ENCODE measurements around the gene OR2K2.
A peak's percentile ranks its signal among the peaks of the same experiment; 100 is the strongest.

The OR2K2 gene

DNA sequence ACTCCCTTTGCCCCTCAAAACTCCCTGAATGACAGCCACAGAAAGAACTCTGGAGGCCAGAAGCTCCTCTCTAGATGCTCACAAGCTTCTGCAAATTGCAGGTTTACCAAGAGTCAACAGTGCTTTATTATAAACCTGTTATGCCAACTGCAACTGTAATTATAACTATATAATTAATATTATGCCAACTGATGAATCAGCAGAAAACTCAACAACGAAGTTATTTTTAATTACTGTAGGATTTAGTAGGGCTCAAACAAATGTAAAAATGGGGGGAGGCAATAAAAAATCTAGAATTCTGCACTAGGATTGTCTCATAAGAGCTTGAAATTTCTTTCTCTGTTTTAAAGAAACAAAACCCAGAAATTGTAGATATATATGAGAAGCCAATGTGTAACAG, 37.0 kb upstream of the OR2K2 start:
- Histone ChIP-seq H3K36me3 (ENCODE audit: low read depth) (peaks cover 93% of the 10 kb centered on the region), H3K27me3 (ENCODE audit: insufficient read depth, poor library complexity, severe bottlenecking) (no peaks in the 10 kb centered on the region), H3K9me3 (ENCODE audit: severe bottlenecking) (no peaks in the 10 kb centered on the region), H3K27ac (ENCODE audit: poor library complexity, severe bottlenecking) (no peak overlapping the region), H3K4me3 (ENCODE audit: severe bottlenecking) (no peak overlapping the region), H3K4me1 (ENCODE audit: insufficient read depth, poor library complexity, severe bottlenecking) (no peaks in the 10 kb centered on the region)
- DNase-seq (ENCODE audit: low spot score) (no peak), ATAC-seq (ENCODE audit: low read depth) (no peak)
- TF ChIP-seq, protein P1, sequence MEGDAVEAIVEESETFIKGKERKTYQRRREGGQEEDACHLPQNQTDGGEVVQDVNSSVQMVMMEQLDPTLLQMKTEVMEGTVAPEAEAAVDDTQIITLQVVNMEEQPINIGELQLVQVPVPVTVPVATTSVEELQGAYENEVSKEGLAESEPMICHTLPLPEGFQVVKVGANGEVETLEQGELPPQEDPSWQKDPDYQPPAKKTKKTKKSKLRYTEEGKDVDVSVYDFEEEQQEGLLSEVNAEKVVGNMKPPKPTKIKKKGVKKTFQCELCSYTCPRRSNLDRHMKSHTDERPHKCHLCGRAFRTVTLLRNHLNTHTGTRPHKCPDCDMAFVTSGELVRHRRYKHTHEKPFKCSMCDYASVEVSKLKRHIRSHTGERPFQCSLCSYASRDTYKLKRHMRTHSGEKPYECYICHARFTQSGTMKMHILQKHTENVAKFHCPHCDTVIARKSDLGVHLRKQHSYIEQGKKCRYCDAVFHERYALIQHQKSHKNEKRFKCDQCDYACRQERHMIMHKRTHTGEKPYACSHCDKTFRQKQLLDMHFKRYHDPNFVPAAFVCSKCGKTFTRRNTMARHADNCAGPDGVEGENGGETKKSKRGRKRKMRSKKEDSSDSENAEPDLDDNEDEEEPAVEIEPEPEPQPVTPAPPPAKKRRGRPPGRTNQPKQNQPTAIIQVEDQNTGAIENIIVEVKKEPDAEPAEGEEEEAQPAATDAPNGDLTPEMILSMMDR (IDR thresholded peaks at IDR 0.05; ENCODE audit: poor library complexity, severe bottlenecking), result no peak

DNA sequence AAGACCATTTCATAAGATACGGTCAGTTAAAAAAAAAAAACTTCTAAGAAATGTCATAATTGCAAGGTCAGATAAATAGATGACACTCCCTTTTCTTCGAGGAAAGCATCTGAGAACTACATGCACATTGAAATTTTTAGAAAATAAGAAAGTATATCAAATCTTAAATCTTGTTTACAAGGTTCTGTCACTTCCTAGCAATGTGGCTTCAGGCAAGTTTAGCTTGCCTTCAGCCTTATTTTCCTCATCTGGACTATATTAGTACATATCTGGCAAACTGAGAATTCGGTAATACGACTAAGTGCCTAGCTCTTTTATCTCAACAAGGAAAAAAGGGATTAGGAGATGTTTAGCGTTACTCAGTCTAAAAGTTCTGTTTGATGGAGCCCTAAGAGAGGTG, 32.5 kb upstream of the OR2K2 start:
- TF ChIP-seq, protein P1 (IDR thresholded peaks at IDR 0.05; ENCODE audit: poor library complexity, severe bottlenecking), result no peak
- DNase-seq (ENCODE audit: low spot score), result no peak

DNA sequence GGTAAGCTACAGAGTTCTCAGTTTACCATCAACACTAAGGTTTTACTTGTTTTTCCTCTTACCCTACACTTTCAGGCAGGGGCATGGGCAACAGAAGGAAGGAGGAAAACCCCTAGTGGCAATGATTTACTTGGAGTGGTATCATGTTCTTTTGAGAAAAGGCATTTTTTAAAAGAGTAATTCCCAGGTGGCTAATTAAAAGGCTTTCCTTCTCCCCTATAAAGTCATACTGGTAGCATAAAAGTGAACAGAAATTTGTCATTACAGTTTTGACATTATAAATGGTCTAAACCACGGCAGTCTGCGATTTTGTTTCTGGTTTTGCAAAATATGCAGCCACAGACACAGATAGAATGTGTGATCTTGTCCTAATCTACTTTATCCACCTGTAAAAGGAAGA, 30.9 kb upstream of the OR2K2 start:
- H3K27ac ChIP-seq (ENCODE audit: poor library complexity, severe bottlenecking), result no peak overlapping the region
- TF ChIP-seq, protein P1 (IDR thresholded peaks at IDR 0.05; ENCODE audit: poor library complexity, severe bottlenecking), result no peak
- H3K27me3 ChIP-seq (ENCODE audit: insufficient read depth, poor library complexity, severe bottlenecking), result no peaks in the 10 kb centered on the region
- no peak for DNase-seq (ENCODE audit: low spot score)
- H3K9me3 ChIP-seq (ENCODE audit: severe bottlenecking), result no peaks in the 10 kb centered on the region
- no peak for ATAC-seq (ENCODE audit: low read depth)
- peaks cover 15% of the 10 kb centered on the region for H3K4me1 ChIP-seq (ENCODE audit: insufficient read depth, poor library complexity, severe bottlenecking)
- no peak overlapping the region for H3K4me3 ChIP-seq (ENCODE audit: severe bottlenecking)
- peaks cover 41% of the 10 kb centered on the region for H3K36me3 ChIP-seq (ENCODE audit: low read depth)

More for the DNA sequence above, 32.5 kb upstream of the OR2K2 start:
- H3K36me3 ChIP-seq (ENCODE audit: low read depth), result peaks cover 58% of the 10 kb centered on the region
- H3K4me3 ChIP-seq (ENCODE audit: severe bottlenecking), result no peak overlapping the region
- no peaks in the 10 kb centered on the region for H3K27me3 ChIP-seq (ENCODE audit: insufficient read depth, poor library complexity, severe bottlenecking)
- no peaks in the 10 kb centered on the region for H3K9me3 ChIP-seq (ENCODE audit: severe bottlenecking)
- peaks cover under 1% of the 10 kb centered on the region for H3K4me1 ChIP-seq (ENCODE audit: insufficient read depth, poor library complexity, severe bottlenecking)
- no peak for ATAC-seq (ENCODE audit: low read depth)
- H3K27ac ChIP-seq (ENCODE audit: poor library complexity, severe bottlenecking), result no peak overlapping the region

DNA sequence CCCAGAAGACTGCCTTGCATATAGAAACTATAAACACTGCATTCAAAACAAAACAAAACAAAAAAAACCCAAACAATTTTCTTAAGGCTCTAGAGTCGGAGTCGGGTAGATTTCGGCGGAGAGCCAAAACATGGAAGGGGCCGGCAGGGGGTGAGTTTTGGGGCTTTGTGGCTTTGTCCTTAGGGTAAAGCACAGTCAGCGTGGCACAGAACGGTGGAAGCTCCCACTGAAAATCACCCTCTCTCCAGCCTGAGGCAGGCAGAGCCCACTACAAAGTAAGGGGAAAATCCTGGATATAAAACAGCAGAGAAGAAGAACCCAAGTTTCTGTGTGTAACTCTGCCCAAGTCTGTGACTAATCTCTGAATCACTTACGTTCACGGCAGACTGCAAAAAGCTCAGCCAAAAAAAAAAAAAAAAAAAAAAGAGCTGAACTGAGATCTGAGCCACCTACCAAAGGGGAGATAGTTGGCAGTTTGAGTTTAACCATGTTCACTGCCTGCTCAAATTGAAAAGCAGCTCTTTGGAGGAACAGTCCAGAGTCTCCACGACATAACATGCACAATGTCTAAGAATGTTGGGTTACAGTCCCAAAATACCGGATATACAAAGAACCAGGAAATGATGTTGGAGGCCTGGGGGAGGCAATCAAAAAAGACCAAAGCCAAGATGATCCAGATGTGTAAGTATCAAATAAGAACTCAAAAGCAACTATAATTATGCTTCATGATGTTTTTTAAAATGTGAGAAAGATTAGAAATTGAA, 26.6 kb upstream of the OR2K2 start:
- H3K4me3 ChIP-seq (ENCODE audit: severe bottlenecking), result peak overlapping the region; percentile 20
- TF ChIP-seq, protein P1 (IDR thresholded peaks at IDR 0.05; ENCODE audit: poor library complexity, severe bottlenecking), result no peak
- H3K4me1 ChIP-seq (ENCODE audit: insufficient read depth, poor library complexity, severe bottlenecking), result peaks cover 16% of the 10 kb centered on the region
- no peaks in the 10 kb centered on the region for H3K9me3 ChIP-seq (ENCODE audit: severe bottlenecking)
- ATAC-seq (ENCODE audit: low read depth) (peak; percentile 91), DNase-seq (ENCODE audit: low spot score) (no peak)
- peak overlapping the region; percentile 69 for H3K27ac ChIP-seq (ENCODE audit: poor library complexity, severe bottlenecking)
- H3K36me3 ChIP-seq (ENCODE audit: low read depth), result peaks cover 6% of the 10 kb centered on the region; the same call in 1 of the 2 replicates
- H3K27me3 ChIP-seq (ENCODE audit: insufficient read depth, poor library complexity, severe bottlenecking), result no peaks in the 10 kb centered on the region

DNA sequence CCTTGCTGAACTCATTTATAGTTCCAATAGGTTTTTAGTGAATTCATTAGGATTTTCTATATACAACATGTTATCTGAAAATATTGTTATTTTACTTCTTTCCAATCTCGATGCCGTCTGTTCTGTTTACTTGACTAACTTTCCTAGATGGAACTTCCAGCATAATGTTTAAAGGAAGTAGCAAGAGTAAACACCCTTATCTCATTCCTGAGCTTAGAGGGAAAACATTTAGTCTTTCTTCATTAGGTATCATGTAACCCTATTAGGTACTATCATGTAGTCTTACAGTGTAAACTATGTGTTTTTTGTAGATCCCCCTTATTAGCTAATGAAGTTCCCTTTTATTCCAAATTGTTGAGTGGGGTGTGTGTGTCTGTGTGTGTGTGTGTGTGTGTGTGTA, 22.5 kb upstream of the OR2K2 start:
- H3K27me3 ChIP-seq (ENCODE audit: insufficient read depth, poor library complexity, severe bottlenecking), result no peaks in the 10 kb centered on the region
- no peak overlapping the region for H3K4me3 ChIP-seq (ENCODE audit: severe bottlenecking)
- no peaks in the 10 kb centered on the region for H3K9me3 ChIP-seq (ENCODE audit: severe bottlenecking)
- no peak for ATAC-seq (ENCODE audit: low read depth)
- H3K4me1 ChIP-seq (ENCODE audit: insufficient read depth, poor library complexity, severe bottlenecking), result peaks cover 39% of the 10 kb centered on the region
- no peaks in the 10 kb centered on the region for H3K36me3 ChIP-seq (ENCODE audit: low read depth)
- no peak for DNase-seq (ENCODE audit: low spot score)
- H3K27ac ChIP-seq (ENCODE audit: poor library complexity, severe bottlenecking), result no peak overlapping the region
- TF ChIP-seq, protein P1 (IDR thresholded peaks at IDR 0.05; ENCODE audit: poor library complexity, severe bottlenecking), result no peak
